ENCODE data around the gene CHL1. TPM values are rescaled to one million over a fixed set of nuclear protein-coding genes. Genes with fewer than 3 reads are reported as not detected.

Gene CHL1
- total RNA-seq, 2 donors from 2014 or later = 6.1 to 10.5 TPM

GRCh38 chr3:373193-373779, 176.7 kb downstream of the CHL1 start:
- H3K27me3 ChIP-seq (replicated peaks; ENCODE audit: insufficient read depth) = no peaks in the 10 kb centered on the region
- intact Hi-C loops (cut with DNase I) = no loop called here
- H3K4me1 ChIP-seq (replicated peaks) = no peaks in the 10 kb centered on the region
- DNase-seq (ENCODE audit: low spot score) = no peak
- H3K4me3 ChIP-seq = no peak overlapping the region
- 80% methylated on average over 6 of the region's 6 CpGs for WGBS
- H3K27ac ChIP-seq = no peak overlapping the region
- H3K36me3 ChIP-seq = no peaks in the 10 kb centered on the region
- H3K9me3 ChIP-seq = no peaks in the 10 kb centered on the region
- TF ChIP-seq POLR2A (IDR thresholded peaks at IDR 0.05) (no peak), POLR2AphosphoS5 (IDR thresholded peaks at IDR 0.05) (no peak), CTCF (IDR thresholded peaks at IDR 0.05) (no peak)

- DNase-seq (ENCODE audit: low spot score) = no peak
- H3K4me3 ChIP-seq = no peak overlapping the region
- no peaks in the 10 kb centered on the region for H3K27me3 ChIP-seq (replicated peaks; ENCODE audit: insufficient read depth)
- no peaks in the 10 kb centered on the region for H3K4me1 ChIP-seq (replicated peaks)
- no peak overlapping the region for H3K27ac ChIP-seq
- TF ChIP-seq POLR2A (IDR thresholded peaks at IDR 0.05) = no peak
- no peak for TF ChIP-seq CTCF (IDR thresholded peaks at IDR 0.05)
- TF ChIP-seq POLR2AphosphoS5 (IDR thresholded peaks at IDR 0.05) = no peak
- no peaks in the 10 kb centered on the region for H3K36me3 ChIP-seq
- WGBS = 23% methylated on average over 1 of the region's 1 CpG
- no peaks in the 10 kb centered on the region for H3K9me3 ChIP-seq
- intact Hi-C loops (cut with DNase I) = no loop called here
These were observed 177.9 kb downstream of the CHL1 start for GRCh38 chr3:374459-374858.

- no peaks in the 10 kb centered on the region for H3K4me1 ChIP-seq (replicated peaks)
- H3K4me3 ChIP-seq = no peak overlapping the region
- no peaks in the 10 kb centered on the region for H3K27me3 ChIP-seq (replicated peaks; ENCODE audit: insufficient read depth)
- DNase-seq (ENCODE audit: low spot score) = no peak
- WGBS = 10% methylated on average over 3 of the region's 3 CpGs
- H3K36me3 ChIP-seq = no peaks in the 10 kb centered on the region
- TF ChIP-seq POLR2A (IDR thresholded peaks at IDR 0.05) (no peak), POLR2AphosphoS5 (IDR thresholded peaks at IDR 0.05) (no peak), CTCF (IDR thresholded peaks at IDR 0.05) (peak; percentile 15 to 69 (median 40))
- no peak overlapping the region for H3K27ac ChIP-seq
- intact Hi-C loops (cut with DNase I) = no loop called here
- H3K9me3 ChIP-seq = no peaks in the 10 kb centered on the region
These were observed 180.6 kb downstream of the CHL1 start for GRCh38 chr3:377158-377561.

GRCh38 chr3:380801-381200, 184.2 kb downstream of the CHL1 start:
- Histone ChIP-seq H3K9me3 (no peaks in the 10 kb centered on the region), H3K4me3 (no peak overlapping the region), H3K27ac (no peak overlapping the region), H3K4me1 (replicated peaks) (no peaks in the 10 kb centered on the region), H3K27me3 (replicated peaks; ENCODE audit: insufficient read depth) (no peaks in the 10 kb centered on the region), H3K36me3 (no peaks in the 10 kb centered on the region)
- DNase-seq (ENCODE audit: low spot score) = no peak
- TF ChIP-seq CTCF (IDR thresholded peaks at IDR 0.05) (no peak), POLR2AphosphoS5 (IDR thresholded peaks at IDR 0.05) (no peak), POLR2A (IDR thresholded peaks at IDR 0.05) (no peak)
- intact Hi-C loops (cut with DNase I) = no loop called here

- intact Hi-C loops (cut with DNase I) = no loop called here
- no peak for DNase-seq (ENCODE audit: low spot score)
- Histone ChIP-seq H3K27ac (no peak overlapping the region), H3K36me3 (no peaks in the 10 kb centered on the region), H3K9me3 (no peaks in the 10 kb centered on the region), H3K4me1 (replicated peaks) (no peaks in the 10 kb centered on the region), H3K4me3 (no peak overlapping the region), H3K27me3 (replicated peaks; ENCODE audit: insufficient read depth) (no peaks in the 10 kb centered on the region)
- no peak for TF ChIP-seq POLR2A (IDR thresholded peaks at IDR 0.05)
- TF ChIP-seq POLR2AphosphoS5 (IDR thresholded peaks at IDR 0.05) = no peak
- no peak for TF ChIP-seq CTCF (IDR thresholded peaks at IDR 0.05)
These were observed 188.6 kb downstream of the CHL1 start for GRCh38 chr3:385151-385550.

Data from prostate gland (tissue), 2 donors.